ENCODE data around the gene SCAMP4.
A peak's percentile ranks its signal among the peaks of the same experiment; 100 is the strongest.

SCAMP4 gene

GRCh38 chr19:1912760-1913505 is 7.7 kb downstream of the SCAMP4 start:
- DNase-seq (ENCODE audit: low read depth in 2 of 2): no peak

DNA sequence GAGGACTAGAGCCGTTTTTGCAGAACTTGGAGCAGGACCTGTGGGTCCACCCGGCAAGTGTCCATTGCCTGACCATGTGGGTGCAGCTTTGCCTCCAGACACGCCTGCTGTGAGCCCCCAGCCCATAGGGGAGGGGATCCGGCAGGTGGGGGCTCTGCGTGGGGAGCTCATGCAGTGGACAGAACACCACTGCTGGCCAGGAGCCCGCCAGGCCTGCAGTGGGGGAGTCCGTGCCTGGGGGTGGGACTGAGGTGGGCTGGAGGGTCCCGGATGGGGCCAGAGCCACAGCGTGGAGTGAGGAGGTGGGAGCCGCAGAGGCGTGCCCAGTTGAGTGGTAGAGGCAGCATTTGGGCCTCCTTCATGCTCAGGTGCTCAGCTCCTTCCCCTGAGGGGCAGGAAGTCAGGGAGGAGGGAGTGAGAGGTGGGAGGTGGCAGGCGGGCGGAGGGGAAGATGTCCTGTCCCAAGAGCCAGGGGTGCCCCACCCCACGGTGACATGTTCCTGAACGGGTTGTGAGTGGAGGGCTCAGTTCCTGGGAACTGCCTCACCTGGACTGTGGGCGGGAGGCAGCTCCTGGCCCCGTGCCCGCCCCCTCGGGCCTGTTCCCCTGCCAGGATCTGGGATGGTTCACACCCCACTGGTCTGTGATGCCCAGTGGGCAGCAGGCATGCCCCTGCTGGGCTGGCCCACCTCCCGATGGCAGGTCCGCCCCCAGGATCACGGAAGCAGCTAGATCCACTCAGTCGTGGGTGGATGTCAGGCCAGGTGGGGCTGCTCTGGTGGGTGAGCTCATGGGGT is 8.8 kb downstream of the SCAMP4 start:
- DNase-seq (ENCODE audit: low read depth in 2 of 2): no peak

- no peak for DNase-seq (ENCODE audit: low read depth in 2 of 2)
These were observed 9.7 kb downstream of the SCAMP4 start for GRCh38 chr19:1914826-1915341.

DNA sequence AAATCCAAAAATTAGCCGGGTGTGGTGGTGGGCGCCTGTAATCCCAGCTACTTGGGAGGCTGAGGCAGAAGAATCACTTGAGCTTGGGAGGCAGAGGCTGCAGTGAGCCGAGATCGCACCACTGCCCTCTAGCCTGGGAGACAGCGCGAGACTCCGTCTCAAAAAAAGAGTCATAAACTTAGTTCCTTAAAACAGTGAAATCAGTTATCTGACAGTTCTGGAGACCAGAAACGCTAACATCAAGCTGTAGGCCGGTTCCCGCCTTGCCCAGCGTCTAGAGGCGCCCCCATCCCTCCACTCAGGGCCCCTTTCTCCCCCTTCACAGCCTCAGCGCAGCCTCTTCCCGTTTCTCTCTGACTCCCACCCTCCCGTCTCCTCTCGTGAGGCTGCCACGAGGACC is 11.9 kb downstream of the SCAMP4 start:
- DNase-seq (ENCODE audit: low read depth in 2 of 2): no peak

DNA sequence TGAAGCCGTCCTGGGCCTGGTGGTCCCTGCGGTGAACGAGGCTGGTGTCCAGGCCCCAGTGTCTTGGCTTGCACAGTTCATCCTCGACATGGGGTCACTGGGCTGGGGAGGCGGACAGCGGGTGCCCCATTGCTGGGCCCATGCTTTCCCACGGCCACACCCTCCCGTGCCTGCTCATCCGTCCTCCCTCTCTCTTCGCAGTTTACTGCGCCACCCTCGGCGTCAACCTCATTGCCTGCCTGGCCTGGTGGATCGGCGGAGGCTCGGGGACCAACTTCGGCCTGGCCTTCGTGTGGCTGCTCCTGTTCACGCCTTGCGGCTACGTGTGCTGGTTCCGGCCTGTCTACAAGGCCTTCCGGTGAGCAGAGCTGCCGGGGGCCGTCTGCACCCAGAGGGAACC is 12.7 kb downstream of the SCAMP4 start:
- no peak for DNase-seq (ENCODE audit: low read depth in 2 of 2)

DNA sequence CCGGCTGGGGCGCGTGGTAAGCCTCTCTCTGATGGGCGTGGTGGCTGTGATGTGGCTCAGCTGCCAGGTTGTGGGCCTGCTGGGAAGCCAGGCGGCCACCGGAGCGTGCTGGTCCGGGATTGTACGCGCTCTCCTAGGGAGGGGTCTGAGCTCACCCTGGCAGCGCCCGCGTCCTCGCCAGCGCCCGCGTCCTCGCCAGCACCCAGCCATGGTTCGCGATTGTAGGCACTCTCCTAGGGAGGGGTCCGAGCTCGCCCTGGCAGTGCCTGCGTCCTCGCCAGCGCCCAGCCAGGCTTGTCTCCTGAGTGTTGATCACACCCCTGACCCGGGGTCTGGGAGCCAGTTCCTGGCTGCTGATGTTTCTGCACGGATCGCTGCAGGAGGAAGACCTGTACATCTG is 13.8 kb downstream of the SCAMP4 start:
- no peak for DNase-seq (ENCODE audit: low read depth in 2 of 2)

DNA sequence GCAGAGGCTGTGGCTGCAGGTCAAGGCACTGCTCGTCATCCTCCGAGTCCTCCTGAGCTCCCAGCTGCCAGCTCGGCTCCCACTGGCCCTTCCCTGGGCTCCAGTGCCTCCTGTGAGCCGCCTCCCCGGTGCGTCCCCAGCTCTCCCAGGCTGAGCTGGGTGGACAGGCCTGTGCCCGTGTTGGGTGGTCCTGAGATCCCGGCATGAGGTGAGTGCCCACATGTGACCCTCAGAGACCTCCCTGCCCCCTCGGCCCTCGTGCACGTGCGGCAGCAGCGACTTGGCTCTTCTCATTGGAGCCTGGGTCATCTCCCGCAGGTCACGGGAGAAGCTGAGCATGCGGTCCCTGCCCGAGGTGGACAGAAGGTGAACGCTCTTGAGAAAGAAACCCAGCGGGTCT is 15.4 kb downstream of the SCAMP4 start:
- DNase-seq (ENCODE audit: low read depth in 2 of 2): no peak

DNA sequence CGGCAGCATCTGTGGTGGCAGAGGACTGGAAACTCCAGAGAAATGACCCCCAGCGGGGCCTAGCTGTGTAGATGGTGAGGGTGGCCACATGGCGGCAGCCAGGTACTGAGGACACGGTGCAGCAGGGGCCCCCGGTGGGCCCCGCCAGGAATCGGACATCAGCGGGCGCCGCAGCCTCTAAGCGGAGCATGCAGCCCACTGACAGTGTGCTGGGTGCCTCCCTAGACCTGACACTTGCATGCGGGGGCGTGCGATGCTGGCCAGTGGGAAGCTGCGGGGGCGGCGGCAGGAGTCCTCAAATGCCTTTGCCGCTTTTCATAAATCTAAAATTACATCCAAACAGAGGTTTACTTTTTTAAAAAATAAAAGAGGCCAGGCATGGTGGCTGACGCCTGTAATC is 16.1 kb downstream of the SCAMP4 start:
- no peak for DNase-seq (ENCODE audit: low read depth in 2 of 2)

DNA sequence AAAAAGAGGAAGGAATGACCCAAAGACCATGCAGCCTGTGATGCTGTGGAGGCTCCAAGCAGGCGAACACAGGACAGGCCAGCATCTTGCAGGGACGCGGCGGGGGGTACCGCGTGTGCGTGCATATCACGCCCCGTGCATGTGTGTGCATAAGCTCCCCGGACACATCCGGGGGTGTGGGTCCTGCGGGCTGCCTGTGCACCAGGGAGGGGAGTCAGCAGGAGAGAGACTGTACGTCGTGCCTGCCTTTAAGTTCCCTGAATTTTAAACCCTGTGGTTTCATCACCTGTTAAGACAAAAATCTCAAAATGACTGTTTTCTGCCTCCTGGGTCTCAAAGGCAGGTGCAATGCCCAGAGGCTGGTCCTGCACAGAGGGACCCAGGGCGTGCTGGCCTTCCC is 16.6 kb downstream of the SCAMP4 start:
- no peak for DNase-seq (ENCODE audit: low read depth in 2 of 2)

- no peak for DNase-seq (ENCODE audit: low read depth in 2 of 2)
These were observed 17.6 kb downstream of the SCAMP4 start for GRCh38 chr19:1922803-1923202.

DNA sequence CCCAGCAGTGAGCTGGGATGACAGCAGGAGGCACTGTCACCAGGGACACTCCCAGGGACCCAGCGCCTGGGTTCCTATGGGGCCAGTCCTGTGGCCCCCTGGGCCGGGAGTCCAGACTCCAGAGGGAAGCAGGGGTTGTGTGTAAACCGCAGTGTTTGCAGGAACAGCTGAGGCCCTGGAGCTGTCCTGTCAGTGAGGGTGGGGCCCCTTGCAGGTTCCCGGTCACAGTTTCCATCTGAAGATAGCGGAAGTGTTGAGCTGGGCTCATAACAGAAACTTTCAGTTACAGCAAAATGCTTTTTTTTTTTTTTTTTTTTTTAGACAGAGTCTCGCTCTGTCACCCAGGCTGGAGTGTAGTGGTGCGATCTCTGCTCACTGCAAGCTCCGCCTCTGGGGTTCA is 18.1 kb downstream of the SCAMP4 start:
- peak in 1 of 2 donors; percentile 26 for DNase-seq (ENCODE audit: low read depth in 2 of 2)

DNA sequence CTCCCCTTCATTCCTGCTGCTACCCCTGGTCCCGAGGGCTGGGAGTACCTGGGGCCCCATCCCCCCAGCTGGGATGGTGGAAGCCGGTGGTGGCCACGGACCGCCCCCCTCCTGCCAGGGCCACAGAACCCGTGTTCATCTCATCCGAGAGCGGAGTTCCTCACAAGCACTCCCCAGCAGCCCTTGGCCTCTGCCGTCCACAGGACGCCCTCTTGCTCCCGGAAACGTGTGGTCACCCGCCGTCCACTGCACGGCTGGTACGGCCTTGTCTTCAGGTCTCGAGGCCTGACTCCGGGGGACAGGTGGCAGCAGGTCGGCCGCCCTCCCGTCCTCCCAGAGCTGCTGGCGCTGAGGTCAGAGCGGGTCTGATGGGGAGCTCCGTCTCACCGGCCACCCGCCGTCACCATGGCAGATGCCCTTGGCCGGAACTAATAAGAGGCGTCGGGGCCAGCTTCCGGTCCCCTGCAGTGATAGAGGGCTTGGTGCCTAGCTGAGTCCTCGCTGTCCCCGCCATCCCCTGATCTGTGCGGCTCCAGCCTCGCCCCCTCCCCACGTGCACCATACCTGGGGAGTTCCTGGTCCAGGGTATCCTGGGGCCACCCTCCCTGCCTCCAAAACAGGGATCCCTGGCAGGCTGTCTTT is 19.2 kb downstream of the SCAMP4 start:
- no peak for DNase-seq (ENCODE audit: low read depth in 2 of 2)

GRCh38 chr19:1925544-1925943 is 20.3 kb downstream of the SCAMP4 start:
- DNase-seq (ENCODE audit: low read depth in 2 of 2): no peak

- DNase-seq (ENCODE audit: low read depth in 2 of 2): peak; percentile 80 to 84
These were observed 24.0 kb downstream of the SCAMP4 start for GRCh38 chr19:1929021-1929742.

DNA sequence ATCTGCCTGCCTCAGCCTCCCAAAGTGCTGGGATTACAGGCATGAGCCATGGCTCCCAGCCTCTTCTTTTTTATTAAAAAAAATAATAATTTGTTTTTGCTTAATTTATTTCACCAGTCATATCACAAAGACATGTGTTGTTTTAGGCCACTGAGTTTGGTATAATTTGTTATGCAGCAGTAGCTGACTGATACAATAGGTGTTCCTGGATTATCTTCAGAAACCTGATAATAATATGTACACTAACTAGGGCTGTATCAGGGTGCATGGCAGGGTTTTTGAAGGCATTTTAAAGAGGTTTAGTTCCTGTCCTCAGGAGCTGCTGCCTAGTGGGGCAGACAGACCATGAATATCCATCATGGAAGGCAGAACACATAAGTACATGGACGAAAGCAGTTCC is 26.2 kb downstream of the SCAMP4 start:
- no peak for DNase-seq (ENCODE audit: low read depth in 2 of 2)

DNA sequence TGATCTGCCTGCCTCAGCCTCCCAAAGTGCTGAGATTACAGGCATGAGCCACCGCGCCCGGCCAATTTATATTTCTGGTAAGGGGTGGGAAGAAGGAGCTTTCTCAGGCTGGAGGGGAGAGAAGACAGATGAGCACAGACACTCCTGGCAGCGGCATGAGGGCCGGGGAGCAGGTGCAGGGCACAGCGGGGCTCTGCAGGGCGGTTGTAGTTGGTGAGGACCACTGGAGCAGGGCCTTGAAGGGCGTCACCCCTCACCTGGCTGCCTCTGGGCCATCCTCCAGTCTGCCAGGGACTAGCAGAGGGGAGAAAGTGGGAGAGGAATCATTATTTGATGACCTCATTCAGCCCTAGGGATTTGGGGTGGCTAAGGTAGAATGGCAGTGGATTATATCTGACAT is 27.2 kb downstream of the SCAMP4 start:
- no peak for DNase-seq (ENCODE audit: low read depth in 2 of 2)

DNA sequence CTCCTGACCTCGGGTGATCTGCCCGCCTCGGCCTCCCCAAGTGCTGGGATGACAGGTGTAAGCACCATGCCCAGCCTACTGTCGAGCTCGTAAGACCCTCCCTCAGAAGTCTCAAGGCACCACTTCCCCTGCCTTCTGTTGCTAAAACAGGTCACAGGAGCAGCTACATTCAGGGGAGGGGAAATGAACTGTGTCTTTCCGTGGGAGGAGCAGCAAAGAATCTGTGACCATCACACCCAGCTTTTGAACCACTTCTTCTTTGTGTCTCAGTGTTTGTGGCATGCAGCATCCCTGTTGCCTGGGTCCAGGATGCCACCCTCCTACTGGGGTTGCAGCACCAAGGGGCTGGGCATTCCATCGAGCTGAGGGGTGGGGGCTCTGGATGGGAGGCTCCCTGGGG is 28.0 kb downstream of the SCAMP4 start:
- DNase-seq (ENCODE audit: low read depth in 2 of 2): no peak

- no peak for DNase-seq (ENCODE audit: low read depth in 2 of 2)
These were observed 28.7 kb downstream of the SCAMP4 start for GRCh38 chr19:1933942-1934341.

GRCh38 chr19:1935484-1936208 is 30.4 kb downstream of the SCAMP4 start:
- no peak for DNase-seq (ENCODE audit: low read depth in 2 of 2)

- DNase-seq (ENCODE audit: low read depth in 2 of 2): no peak
These were observed 31.2 kb downstream of the SCAMP4 start for GRCh38 chr19:1936430-1936829.

DNA sequence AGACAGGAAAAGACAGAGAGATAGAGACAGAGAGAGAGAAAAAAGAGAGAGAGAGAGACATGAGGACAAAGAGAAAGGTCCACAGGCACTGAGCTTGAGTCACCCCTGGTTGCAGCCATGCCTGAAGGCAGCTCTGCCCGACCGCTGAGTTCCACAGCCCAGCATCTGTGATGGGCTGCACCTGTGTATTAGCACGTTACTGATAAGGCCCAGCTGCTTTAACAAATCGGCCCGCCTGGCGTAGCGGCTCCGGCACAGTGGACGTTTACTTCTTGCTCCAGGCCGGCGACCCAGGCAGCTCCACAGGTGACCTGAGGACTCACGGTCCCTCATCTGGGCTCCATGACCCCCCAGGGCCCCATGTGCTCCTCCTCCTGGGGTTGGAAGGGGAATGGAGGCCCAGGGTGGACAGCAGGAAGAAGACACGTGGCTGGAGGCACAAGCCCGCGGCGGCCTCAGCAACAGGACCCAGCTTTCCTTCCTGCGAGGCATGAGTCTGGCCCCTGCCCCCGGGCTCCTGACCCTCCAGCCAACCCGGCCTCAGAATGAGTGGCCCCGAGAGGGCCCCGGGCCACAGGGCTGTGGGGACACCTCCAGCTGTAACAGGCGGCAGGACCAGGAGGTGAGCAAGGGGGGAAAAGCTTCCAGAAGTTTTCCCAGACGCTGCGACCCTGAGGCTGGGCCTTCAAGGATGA is 31.9 kb downstream of the SCAMP4 start:
- DNase-seq (ENCODE audit: low read depth in 2 of 2): no peak
